Kidney tubule cell (primary cell): ENCODE measurements around the gene SIN3A.
"Not testable (repeated sequence)": the region's sequence is repeated elsewhere in the genome, so short reads cannot be mapped to it uniquely, and the experiment has no call there.

Source experiments
- DNase-seq: peaks from one replicate; pipeline ENCODE4 v3.0.0-alpha.2; 2018; ENCODE audit warnings: low spot score

The SIN3A gene

DNA sequence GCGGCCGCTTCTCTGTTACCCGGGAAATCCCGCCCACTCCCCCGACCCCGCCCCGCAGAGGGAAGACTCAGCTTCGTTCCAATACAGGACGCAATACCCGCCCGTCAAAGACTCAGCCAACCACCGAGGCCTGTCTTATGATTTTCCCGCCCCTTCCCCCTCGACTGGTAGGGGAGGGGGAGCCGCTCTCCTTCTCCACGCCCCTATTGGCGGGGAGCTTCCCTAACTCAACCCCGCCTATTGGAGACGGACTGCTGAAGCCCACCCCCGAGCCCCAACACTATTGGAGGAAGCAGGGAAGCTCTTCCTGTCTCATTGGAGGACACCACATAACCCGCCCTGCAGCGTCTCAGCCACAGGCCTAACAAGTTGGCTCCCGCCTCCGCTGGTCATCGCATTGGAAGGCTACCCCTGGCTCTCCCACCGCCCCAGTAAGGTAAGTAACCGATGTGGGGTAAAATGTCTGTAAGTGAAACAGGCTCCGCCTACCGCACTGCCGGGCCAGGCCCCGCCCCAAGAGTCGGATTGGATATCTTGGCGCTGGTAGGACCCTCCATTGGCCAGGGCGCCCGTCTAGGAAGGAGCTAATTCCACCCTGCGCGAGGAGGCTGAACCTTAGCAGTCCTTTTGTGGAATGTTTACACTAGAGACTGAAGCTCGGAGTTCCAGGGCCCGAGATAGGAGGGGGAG lies at the start of gene SIN3A:
Gene SIN3A (minus strand): TSS at position 17 of the 690 bp plus-strand sequence. CDS start 21,315 bp downstream, outside the sequence.
- peak; percentile 100 for DNase-seq

- DNase-seq = no peak
Observed at GRCh38 chr15:75493732-75494131, 42.2 kb upstream of the SIN3A start.

DNA sequence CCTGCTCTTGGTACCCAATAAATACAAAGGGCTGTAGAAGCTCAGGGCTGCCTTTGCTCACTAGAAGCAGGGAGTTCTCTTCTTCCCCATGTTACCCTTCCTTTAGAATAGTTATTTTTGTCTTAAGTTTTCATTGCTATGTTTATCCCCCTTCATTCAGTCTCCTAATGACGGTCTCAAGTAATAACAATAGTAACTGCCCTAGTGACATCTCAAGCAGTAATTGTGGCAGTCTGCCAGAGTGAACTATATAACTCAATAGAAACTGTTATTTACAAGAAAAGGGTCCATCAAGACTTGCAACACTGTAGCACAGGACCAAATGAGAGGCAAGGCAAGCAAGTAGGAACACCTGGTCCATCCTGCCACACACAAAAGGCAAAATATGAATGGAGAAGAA lies 32.5 kb upstream of the SIN3A start:
- no peak for DNase-seq

DNA sequence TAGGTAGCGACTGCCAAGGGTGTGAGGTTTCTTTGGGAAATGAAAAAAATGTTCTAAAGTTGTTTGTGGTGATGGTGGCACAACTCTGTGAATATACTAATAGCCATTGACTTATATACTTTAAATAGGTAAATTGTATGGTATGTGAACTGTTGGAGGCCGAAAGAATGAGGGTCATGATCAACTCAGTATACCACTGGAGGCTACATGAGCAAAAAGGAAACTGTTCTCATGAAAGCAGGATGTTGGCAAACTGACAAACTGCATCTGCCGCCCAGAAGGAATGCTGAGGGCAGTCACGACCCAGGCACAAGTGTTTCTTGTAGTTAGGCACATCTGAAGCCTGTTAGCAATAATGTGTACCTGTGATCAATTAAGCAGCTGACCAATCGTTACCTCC lies 32.1 kb upstream of the SIN3A start:
- not testable (repeated sequence) for DNase-seq

DNA sequence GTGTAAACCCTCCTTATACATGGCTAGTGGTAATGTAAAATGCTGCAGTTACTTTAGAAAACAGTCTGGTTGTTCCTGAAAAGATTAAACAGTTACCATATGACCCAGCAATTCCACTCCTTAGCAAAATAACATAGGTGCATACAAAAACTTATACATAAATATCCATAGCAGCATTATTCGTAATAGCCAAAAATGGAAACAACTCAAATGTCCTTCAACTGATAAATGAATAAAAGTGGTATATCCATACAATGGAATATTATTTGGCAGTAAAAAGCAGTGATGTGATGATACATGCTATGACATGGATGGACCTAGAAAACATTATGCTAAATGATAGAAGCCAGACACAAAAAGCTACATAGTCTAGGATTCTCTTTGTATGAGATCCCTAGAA lies 31.6 kb upstream of the SIN3A start:
- no peak for DNase-seq

- not testable (repeated sequence) for DNase-seq
Observed at GRCh38 chr15:75480463-75480862, 29.0 kb upstream of the SIN3A start.

GRCh38 chr15:75479670-75480069 lies 28.2 kb upstream of the SIN3A start:
- DNase-seq = no peak

DNA sequence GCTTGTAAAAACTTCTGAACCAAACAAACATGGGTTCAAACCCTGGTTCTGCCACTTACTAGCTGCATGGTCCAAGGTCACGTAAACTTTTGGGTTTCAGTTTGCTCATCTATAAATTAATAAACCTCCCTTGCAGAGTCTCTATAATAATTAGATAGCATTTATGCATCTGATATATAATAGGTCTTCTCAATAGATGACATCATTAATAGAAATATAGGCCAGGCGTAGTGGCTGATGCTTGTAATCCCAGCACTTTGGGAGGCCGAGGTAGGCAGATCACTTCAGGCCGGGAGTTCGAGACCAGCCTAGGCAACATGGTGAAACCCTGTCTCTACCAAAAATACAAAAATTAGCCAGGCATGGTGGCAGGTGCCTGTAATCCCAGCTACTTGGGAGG lies 25.6 kb upstream of the SIN3A start:
- DNase-seq = not testable (repeated sequence)

- peak; percentile 56 for DNase-seq
Observed at GRCh38 chr15:75468913-75469598, 17.6 kb upstream of the SIN3A start.

DNA sequence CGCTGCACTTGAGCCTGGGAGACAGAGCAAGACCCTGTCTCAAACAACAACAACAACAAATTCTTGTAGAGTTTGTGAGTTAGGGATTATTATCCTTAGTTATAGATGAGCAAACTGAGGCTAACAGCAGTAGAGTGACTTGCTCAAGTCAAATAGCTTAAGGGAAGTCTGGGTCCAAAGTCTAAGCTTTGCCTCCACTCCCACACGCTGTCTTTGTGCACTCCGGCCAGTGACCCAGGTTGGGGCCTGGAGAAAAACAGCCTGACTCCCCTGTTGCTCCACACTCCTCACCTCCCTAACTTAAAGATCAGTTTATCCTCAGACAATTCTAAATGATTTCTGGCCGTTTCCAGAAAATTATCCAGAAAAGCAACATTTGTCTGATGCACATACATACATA lies 9.2 kb upstream of the SIN3A start:
- no peak for DNase-seq

DNA sequence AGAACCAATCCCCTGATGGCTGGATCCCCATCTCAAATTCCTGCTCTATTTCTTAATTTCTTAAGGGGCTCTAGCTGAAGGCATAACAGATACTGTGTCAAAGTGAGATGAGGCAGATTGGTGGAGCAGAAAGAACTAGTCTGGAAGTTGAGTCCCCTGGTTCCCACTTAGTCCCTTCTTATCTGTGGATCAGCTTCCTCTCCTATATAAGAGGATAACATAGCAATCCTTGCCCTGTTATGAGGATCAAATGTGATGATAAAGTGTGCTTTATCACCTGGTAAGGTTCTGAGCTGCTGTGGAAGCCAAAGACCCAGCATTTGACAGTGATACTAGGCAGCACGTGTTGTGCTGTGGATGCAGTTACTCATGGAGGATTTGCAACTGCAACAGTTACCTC lies 8.1 kb upstream of the SIN3A start:
- DNase-seq = no peak

GRCh38 chr15:75456710-75457109 lies 5.2 kb upstream of the SIN3A start:
- DNase-seq = peak; percentile 4

- DNase-seq = peak; percentile 88
Observed at GRCh38 chr15:75455982-75456531, 4.6 kb upstream of the SIN3A start.

DNA sequence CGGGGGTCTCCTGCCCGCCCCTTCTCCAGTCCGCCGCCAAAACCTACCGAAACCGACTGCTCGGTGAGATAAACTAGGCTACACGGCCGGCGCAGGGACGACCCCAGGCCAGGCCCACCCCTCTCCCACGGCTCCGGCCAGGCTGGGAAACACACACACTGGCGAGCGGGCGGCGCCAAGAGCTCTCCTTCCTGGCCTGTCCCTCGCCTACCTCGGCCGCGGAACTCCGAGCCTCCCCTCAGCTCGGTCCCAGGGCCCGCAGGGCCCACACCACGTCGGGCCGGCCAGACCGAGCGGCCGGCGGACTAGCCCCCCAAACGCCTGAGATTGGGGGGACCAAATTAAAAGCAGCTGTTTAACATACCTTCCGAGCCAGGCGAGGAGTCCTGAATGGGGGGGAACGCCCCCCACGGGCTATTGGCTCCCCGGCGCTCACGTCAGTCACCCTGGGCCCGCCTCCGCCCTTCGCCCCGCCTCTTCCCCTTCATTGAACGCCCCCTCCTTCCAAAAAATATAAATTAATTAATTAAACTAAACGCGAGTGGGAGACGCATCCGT lies 4.0 kb upstream of the SIN3A start:
- DNase-seq = peak; percentile 85

DNA sequence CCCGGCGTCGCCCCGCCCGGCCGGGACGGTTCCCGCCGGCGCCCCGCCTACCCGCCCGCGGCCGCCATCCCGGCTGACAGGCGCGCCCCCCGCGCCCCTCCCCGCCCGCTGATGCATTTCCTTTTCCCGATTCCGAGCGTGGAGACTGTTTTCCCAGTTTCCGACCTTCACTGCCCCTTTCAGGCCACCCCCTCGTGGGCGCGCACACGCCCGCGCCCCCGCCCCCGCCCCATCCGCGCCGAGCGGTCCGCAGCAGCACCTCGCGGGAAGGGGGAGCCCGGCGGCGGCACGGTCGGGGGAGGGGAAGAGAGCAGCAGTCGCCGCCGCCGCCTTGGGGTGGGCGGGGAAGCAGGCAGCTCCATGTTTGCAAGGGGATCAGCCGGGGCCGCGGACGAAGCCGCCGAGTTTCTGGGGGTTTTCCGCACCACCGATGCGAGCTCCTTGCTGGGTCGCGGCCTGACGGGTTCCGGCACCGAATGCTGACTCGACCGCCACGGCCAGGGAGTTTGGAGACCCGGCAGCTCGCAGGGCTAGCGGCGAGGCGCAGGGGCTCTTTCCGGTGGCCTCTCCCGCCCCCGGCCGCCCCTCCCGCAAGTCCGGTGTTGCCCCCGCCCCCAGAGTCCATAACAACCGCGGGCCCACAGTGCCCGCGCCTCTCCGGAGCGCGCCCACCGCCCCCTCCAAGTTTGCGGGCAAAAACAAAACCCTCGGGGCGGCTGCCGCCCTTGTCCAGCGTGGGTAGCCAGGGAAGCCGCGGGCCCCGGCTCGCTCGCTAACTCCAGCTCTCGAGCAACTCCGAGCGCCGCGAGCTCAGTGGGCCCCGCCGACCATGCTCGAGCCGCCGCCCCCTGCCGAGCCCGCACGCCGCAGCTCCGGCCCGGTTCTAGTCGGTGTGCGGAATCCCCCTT lies 3.2 kb upstream of the SIN3A start:
- no peak for DNase-seq

- DNase-seq = peak; percentile 100
Observed at GRCh38 chr15:75453703-75454470, 2.4 kb upstream of the SIN3A start.

DNA sequence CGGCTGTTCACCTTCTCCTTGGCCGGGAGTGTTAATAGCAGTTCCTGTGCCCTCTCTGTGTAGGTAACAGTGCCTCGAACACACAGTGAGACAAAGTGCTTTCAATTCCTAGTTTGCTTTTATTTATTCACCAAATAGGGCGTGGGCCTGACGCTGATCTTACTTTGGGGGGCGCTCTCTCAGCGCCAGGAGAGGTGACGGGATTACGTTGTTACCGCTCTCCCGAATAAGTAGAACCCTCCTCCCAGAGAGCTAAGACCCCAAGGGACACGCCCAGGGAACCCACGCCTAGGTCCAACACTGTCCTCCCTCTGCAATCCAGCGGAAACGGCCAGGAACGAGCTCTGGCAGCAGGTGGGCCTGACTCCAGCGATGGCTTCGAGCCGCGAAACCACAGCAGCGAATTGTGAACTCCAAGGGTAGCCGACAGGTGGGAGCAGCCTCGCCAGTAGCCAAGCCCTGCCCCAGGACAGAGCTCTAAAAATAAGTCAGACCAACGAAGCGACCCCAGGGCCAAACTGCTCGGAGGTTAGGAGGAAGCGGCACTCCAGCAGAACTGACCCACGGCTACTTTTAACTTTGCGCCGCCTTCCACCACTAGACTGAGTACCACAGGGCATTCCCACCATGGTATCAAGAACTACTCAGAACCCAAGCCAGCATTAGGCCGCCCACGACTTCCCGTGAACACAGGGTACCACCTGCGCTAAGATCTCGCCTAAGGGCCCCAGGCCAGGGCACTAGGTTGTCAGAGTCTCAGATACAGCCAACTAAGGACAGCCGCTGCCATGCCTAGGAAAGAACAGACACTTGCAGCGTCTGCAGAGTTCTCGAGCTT lies 1.6 kb upstream of the SIN3A start:
- DNase-seq = peak; percentile 64

DNA sequence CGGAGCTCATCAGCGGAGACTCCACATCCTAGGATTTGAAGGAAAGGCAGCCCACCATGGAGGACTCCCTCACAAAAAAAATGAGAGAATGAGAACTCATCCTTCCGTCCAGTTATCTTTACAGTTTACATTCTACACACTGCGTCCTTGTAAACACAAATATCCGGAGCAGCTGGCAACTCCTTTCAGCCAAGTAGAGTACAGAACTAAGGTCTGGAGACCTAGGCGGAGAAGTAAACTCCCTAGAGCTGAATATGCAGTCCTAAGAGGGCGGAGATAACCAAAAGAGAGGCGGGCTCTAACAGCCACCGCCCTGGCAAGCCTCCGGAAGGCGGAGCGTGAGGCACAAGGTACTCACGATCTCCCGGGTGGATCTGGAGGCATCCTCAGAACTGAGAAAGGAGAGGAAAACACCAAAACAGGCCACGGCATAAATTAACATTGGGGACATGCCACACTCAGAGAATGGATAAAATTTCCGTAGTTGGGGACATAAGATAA lies 924 bp upstream of the SIN3A start:
- peak; percentile 88 for DNase-seq

- no peak for DNase-seq
Observed at GRCh38 chr15:75451202-75451673, 252 bp downstream of the SIN3A start.
